GM23248 (cell line): ENCODE data around the gene LGALS3BP.
"Not testable (repeated sequence)": the region's sequence is repeated elsewhere in the genome, so short reads cannot be mapped to it uniquely, and the experiment has no call there.

Experiments
- EZH2 ChIP-seq: fragments of 200-600 bp; sonication (generic); IDR thresholded peaks from 2 replicates; pipeline ENCODE4 v1.6.1; 2018; ENCODE audit warnings: antibody characterized with exemption, mild to moderate bottlenecking; ENCODE audit not compliant: insufficient read depth, poor library complexity, severe bottlenecking
- EZH2phosphoT487 ChIP-seq: fragments of 200-600 bp; sonication (generic); IDR thresholded peaks from 2 replicates; pipeline ENCODE4 v1.6.1; 2018; ENCODE audit warnings: antibody characterized with exemption, moderate library complexity, mild to moderate bottlenecking, low read depth; ENCODE audit not compliant: insufficient read depth

- TF ChIP-seq EZH2, EZH2phosphoT487: not testable (repeated sequence)
Measured at GRCh38 chr17:78945455-78945854, 34.3 kb downstream of the LGALS3BP start.
